ENCODE data around the gene CTDSPL2.
"Not testable (repeated sequence)": the region's sequence is repeated elsewhere in the genome, so short reads cannot be mapped to it uniquely, and the experiment has no call there.

CTDSPL2 gene

GRCh38 chr15:44489464-44489863 lies 62.0 kb downstream of the CTDSPL2 start:
- no peak for FAIRE-seq

- FAIRE-seq = no peak
Observed at GRCh38 chr15:44490622-44491021, 63.2 kb downstream of the CTDSPL2 start.

GRCh38 chr15:44492040-44492439 lies 64.6 kb downstream of the CTDSPL2 start:
- FAIRE-seq = no peak

GRCh38 chr15:44492672-44493071 lies 65.2 kb downstream of the CTDSPL2 start:
- no peak for FAIRE-seq

- no peak for FAIRE-seq
Observed at GRCh38 chr15:44495562-44495961, 68.1 kb downstream of the CTDSPL2 start.

- no peak for FAIRE-seq
Observed at GRCh38 chr15:44500555-44500954, 73.1 kb downstream of the CTDSPL2 start.

GRCh38 chr15:44501768-44502366 lies 74.4 kb downstream of the CTDSPL2 start:
- FAIRE-seq = no peak

GRCh38 chr15:44516436-44516835 lies 89.0 kb downstream of the CTDSPL2 start:
- FAIRE-seq = no peak

GRCh38 chr15:44519537-44519936 lies 92.1 kb downstream of the CTDSPL2 start:
- FAIRE-seq = peak; percentile 51

GRCh38 chr15:44525018-44525417 lies 97.6 kb downstream of the CTDSPL2 start:
- no peak for FAIRE-seq

- no peak for FAIRE-seq
Observed at GRCh38 chr15:44527241-44527640, 99.8 kb downstream of the CTDSPL2 start.

GRCh38 chr15:44529864-44530604 lies 102.6 kb downstream of the CTDSPL2 start:
- FAIRE-seq = no peak

- FAIRE-seq = no peak
Observed at GRCh38 chr15:44530653-44531052, 103.2 kb downstream of the CTDSPL2 start.

GRCh38 chr15:44532275-44532674 lies 104.8 kb downstream of the CTDSPL2 start:
- not testable (repeated sequence) for FAIRE-seq

- FAIRE-seq = no peak
Observed at GRCh38 chr15:44532689-44533088, 105.3 kb downstream of the CTDSPL2 start.

- no peak for FAIRE-seq
Observed at GRCh38 chr15:44535092-44535491, 107.7 kb downstream of the CTDSPL2 start.

- no peak for FAIRE-seq
Observed at GRCh38 chr15:44535523-44536301, 108.3 kb downstream of the CTDSPL2 start.

- FAIRE-seq = no peak
Observed at GRCh38 chr15:44536302-44536961, 109.0 kb downstream of the CTDSPL2 start.

GRCh38 chr15:44536962-44537734 lies 109.7 kb downstream of the CTDSPL2 start, which contains the start of gene EIF3J:
Gene EIF3J (plus strand): TSS chr15:44537147. CDS start chr15:44537195, 48 bp downstream.
- FAIRE-seq = no peak

- no peak for FAIRE-seq
Observed at GRCh38 chr15:44537735-44538240, 110.4 kb downstream of the CTDSPL2 start.

- no peak for FAIRE-seq
Observed at GRCh38 chr15:44541282-44541958, 114.0 kb downstream of the CTDSPL2 start.

Measured in colon (tissue), 2 donors.